IMR-90 (cell line): ENCODE measurements around the gene MT1H. TPM values are rescaled to one million over a fixed set of nuclear protein-coding genes. Genes with fewer than 3 reads are reported as not detected.
"Not testable (repeated sequence)": the region's sequence is repeated elsewhere in the genome, so short reads cannot be mapped to it uniquely, and the experiment has no call there.

Experiments used
- ATAC-seq: fragments of 200-7000 bp; cut with Tn5 transposase; 2 replicates; pipeline ENCODE4 v1.9.1; 2020; ENCODE audit warnings: low read depth, mild to moderate bottlenecking, moderate library complexity
- BruUV-seq: library from RNA; stranded (reverse); fragments of 400-500 nt; replicated peaks from 2 replicates; lab custom pipeline; 2021; lab: Mats Ljungman, UMichigan
- CTCF ChIA-PET: fragments of 300-600 bp; formaldehyde crosslinking; extraction: SDS; loops from one replicate; lab custom pipeline; 2021; ENCODE audit warnings: antibody characterized with exemption; lab: Yijun Ruan, JAX
- POLR2A ChIA-PET: fragments of 300-600 bp; sonication (Branson Sonifier 250); formaldehyde crosslinking; loops from one replicate; lab custom pipeline; 2022; ENCODE audit warnings: antibody characterized with exemption; ENCODE audit not compliant: unreplicated experiment; lab: Charles Lee
- DNase-seq: peaks from one replicate; pipeline ENCODE4 v3.0.0; 2013
- H2AFZ ChIP-seq: replicated peaks from 2 replicates; pipeline ENCODE3; 2013; ENCODE audit warnings: low read length, mild to moderate bottlenecking; ENCODE audit not compliant: poor library complexity
- H2AK5ac ChIP-seq: 2 replicates; pipeline ENCODE4 v1.6.1; 2013; ENCODE audit warnings: low read depth, low read length, inconsistent platforms
- H2AK9ac ChIP-seq: replicated peaks from 2 replicates; pipeline ENCODE3; 2013; ENCODE audit warnings: mild to moderate bottlenecking, low read depth, low read length, moderate library complexity; ENCODE audit not compliant: poor library complexity
- H2BK120ac ChIP-seq: 2 replicates; pipeline ENCODE4 v1.6.1; 2013; ENCODE audit warnings: low read depth, low read length, inconsistent platforms
- H2BK15ac ChIP-seq: 3 replicates; pipeline ENCODE4 v1.6.1; 2013; ENCODE audit warnings: low read depth, low read length, inconsistent platforms
- H2BK20ac ChIP-seq: 2 replicates; pipeline ENCODE4 v1.6.1; 2013; ENCODE audit warnings: low read depth, mild to moderate bottlenecking, inconsistent platforms, low read length, moderate library complexity
- H2BK5ac ChIP-seq: 2 replicates; pipeline ENCODE4 v1.6.1; 2013; ENCODE audit warnings: mild to moderate bottlenecking, low read depth, low read length, inconsistent platforms; ENCODE audit not compliant: poor library complexity, severe bottlenecking
- H3K14ac ChIP-seq: replicated peaks from 2 replicates; pipeline ENCODE4 v1.6.1; 2013; ENCODE audit warnings: low read depth, low read length, inconsistent platforms
- H3K18ac ChIP-seq: 2 replicates; pipeline ENCODE4 v1.6.1; 2013; ENCODE audit warnings: low read depth, low read length, control low read depth
- H3K23ac ChIP-seq: 2 replicates; pipeline ENCODE4 v1.6.1; 2013; ENCODE audit warnings: low read depth, low read length, inconsistent platforms
- H3K27ac ChIP-seq: 2 replicates; pipeline ENCODE4 v1.5.1; 2013; ENCODE audit warnings: mild to moderate bottlenecking, control low read depth, low read length; ENCODE audit not compliant: insufficient read depth
- H3K27me3 ChIP-seq: 2 replicates; pipeline ENCODE4 v1.6.1; 2013; ENCODE audit warnings: low read length; ENCODE audit not compliant: control insufficient read depth, insufficient read depth
- H3K36me3 ChIP-seq: 2 replicates; pipeline ENCODE4 v1.6.1; 2013; ENCODE audit warnings: low read length, mixed read lengths; ENCODE audit not compliant: control insufficient read depth, insufficient read depth
- H3K4ac ChIP-seq: 2 replicates; pipeline ENCODE4 v1.6.1; 2013; ENCODE audit warnings: low read depth, low read length, inconsistent platforms
- H3K4me1 ChIP-seq: 2 replicates; pipeline ENCODE4 v1.6.1; 2013; ENCODE audit warnings: low read length, mixed read lengths; ENCODE audit not compliant: control insufficient read depth, insufficient read depth
- H3K4me2 ChIP-seq: 2 replicates; pipeline ENCODE4 v1.6.1; 2013; ENCODE audit warnings: low read depth, mild to moderate bottlenecking, control low read depth, low read length, moderate library complexity
- H3K4me3 ChIP-seq: 2 replicates; pipeline ENCODE4 v1.5.1; 2013; ENCODE audit warnings: low read depth, mild to moderate bottlenecking, control low read depth, low read length, moderate library complexity; ENCODE audit not compliant: insufficient read depth
- H3K56ac ChIP-seq: 2 replicates; pipeline ENCODE4 v1.6.1; 2013; ENCODE audit warnings: low read length, inconsistent platforms; ENCODE audit not compliant: insufficient read depth; ENCODE audit errors: extremely low read depth
- H3K79me1 ChIP-seq, 2 experiments: 2 replicates each; pipeline ENCODE4 v1.6.1; 2013; ENCODE audit warnings: low read length in 2 of 2, inconsistent platforms in 1 of 2, low read depth in 1 of 2
- H3K9ac ChIP-seq: 2 replicates; pipeline ENCODE4 v1.6.1; 2013; ENCODE audit warnings: low read depth, low read length, control low read depth
- H3K9me1 ChIP-seq: 2 replicates; pipeline ENCODE4 v1.6.1; 2013; ENCODE audit warnings: low read length, inconsistent platforms; ENCODE audit not compliant: insufficient read depth
- H3K9me3 ChIP-seq: 2 replicates; pipeline ENCODE4 v1.6.1; 2013; ENCODE audit warnings: low read length; ENCODE audit not compliant: control insufficient read depth, insufficient read depth
- H4K20me1 ChIP-seq: 2 replicates; pipeline ENCODE4 v1.6.1; 2013; ENCODE audit warnings: low read length, inconsistent platforms; ENCODE audit not compliant: insufficient read depth
- H4K5ac ChIP-seq: 2 replicates; pipeline ENCODE4 v1.6.1; 2013; ENCODE audit warnings: mild to moderate bottlenecking, low read depth, low read length, control low read depth
- H4K8ac ChIP-seq, 2 experiments: 2 replicates each; pipeline ENCODE4 v1.6.1; 2013; ENCODE audit warnings: low read depth in 2 of 2, low read length in 2 of 2, control low read depth in 1 of 2, inconsistent platforms in 1 of 2
- H4K91ac ChIP-seq: 2 replicates; pipeline ENCODE4 v1.6.1; 2013; ENCODE audit warnings: low read depth, low read length, inconsistent platforms; ENCODE audit not compliant: insufficient read depth
- MXI1 ChIP-seq: IDR thresholded peaks from 2 replicates; pipeline ENCODE4 v1.6.1; 2012; ENCODE audit warnings: low read depth, mild to moderate bottlenecking, low read length, moderate library complexity, borderline replicate concordance
- RCOR1 ChIP-seq: IDR thresholded peaks from 2 replicates; pipeline ENCODE4 v1.6.1; 2012; ENCODE audit warnings: mild to moderate bottlenecking, low read length, improper control_type of control experiment; ENCODE audit not compliant: insufficient replicate concordance
- WGBS, 2 experiments: methylation state at CpG; one replicate each; pipeline versions ENCODE4 v1.1.5 to v1.1.7; 2013; ENCODE audit warnings: missing lambda C conversion rate in 2 of 2; ENCODE audit not compliant: insufficient read length in 1 of 2; ENCODE audit errors: extremely low coverage in 2 of 2; 5-methylcytosine and 5-hydroxymethylcytosine counted together
- dilution Hi-C: fragments of 300-500 bp; cut with HindIII; formaldehyde crosslinking; loops from one replicate; pipeline ENCODE4 v1.14.3; 2018; ENCODE audit warnings: low sequenced_read_pairs; ENCODE audit not compliant: unreplicated experiment
- in situ Hi-C: fragments of 300-500 bp; cut with MboI; formaldehyde crosslinking; loops from 3 replicates; pipeline ENCODE4 v1.14.3; 2019; ENCODE audit warnings: low sequenced_read_pairs, inconsistent platforms, mixed read lengths
- intact Hi-C: fragments of 100-400 bp; cut with micrococcal nuclease; formaldehyde crosslinking; loops from 2 replicates; pipeline ENCODE4 v1.10.0; 2022
- polyA plus RNA-seq, 3 experiments: library from polyadenylated mRNA; depleted of rRNA; stranded (reverse); fragments of >200 nt; gene quantifications; 2 replicates each; pipeline ENCODE4 v1.2.3, GENCODE V29; 2012; ENCODE audit warnings: low replicate concordance in 1 of 3
- total RNA-seq: library from RNA; depleted of rRNA; stranded (reverse); fragments of >200 nt; gene quantifications from 2 replicates; pipeline ENCODE4 v1.2.3, GENCODE V29; 2012
- TF ChIP-seq, protein P1 (sequence below): fragments of 150-350 bp; IDR thresholded peaks from 2 replicates; pipeline ENCODE4 v1.6.1; 2016; ENCODE audit warnings: low read depth, mild to moderate bottlenecking, low read length, moderate library complexity, borderline replicate concordance

The MT1H gene
- total and polyA plus RNA-seq, 2 of the 4 experiments (the other 2 are of a cell fraction): not detected

DNA sequence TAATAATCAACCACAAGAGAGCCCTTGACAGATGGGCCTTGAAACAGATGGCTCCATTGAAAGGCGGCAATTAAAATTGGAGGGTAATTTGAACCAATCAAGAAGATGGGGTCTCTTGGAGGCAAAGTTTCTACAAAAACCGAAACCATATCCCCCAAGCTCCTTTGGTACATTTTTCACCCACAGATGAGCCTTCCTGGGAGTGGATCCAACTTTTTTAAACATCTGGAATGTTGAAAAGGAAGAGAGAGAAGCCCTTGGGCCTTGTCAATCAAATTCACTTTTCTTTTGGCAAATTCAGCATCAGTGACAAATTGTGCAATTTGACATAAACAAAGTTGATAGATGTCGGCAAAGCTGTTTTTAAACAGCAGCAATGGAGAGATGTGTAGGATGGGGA, 47.1 kb downstream of the MT1H start:
- Histone ChIP-seq H3K4me2 (no peak overlapping the region), H3K36me3 (no peaks in the 10 kb centered on the region), H3K18ac (no peak overlapping the region), H2BK15ac (no peak overlapping the region), H3K56ac (no peak overlapping the region), H3K27ac (no peak overlapping the region), H3K79me1 (no peaks in the 10 kb centered on the region), H2BK120ac (no peak overlapping the region), H2AK5ac (no peak overlapping the region), H2BK5ac (no peak overlapping the region), H3K23ac (no peak overlapping the region), H2AFZ (no peak overlapping the region), H3K9ac (no peak overlapping the region), H3K9me1 (no peaks in the 10 kb centered on the region), H4K5ac (no peak overlapping the region), H3K4ac (no peak overlapping the region), H2AK9ac (no peak overlapping the region), H3K9me3 (no peaks in the 10 kb centered on the region), H3K4me3 (no peak overlapping the region), H4K91ac (no peak overlapping the region), H3K14ac (no peak overlapping the region), H3K27me3 (peaks cover 2% of the 10 kb centered on the region; the same call in 1 of the 2 replicates), H4K20me1 (no peaks in the 10 kb centered on the region), H2BK20ac (no peak overlapping the region), H4K8ac (no peak overlapping the region), H3K4me1 (no peaks in the 10 kb centered on the region)
- WGBS, 2 experiments: no CpG with 5 or more reads among the region's 3 CpGs
- POLR2A ChIA-PET: interaction anchor here (0.6 kb wide), 1 partner anchor 13 kb away, joined by 3 read pairs; no protein-coding TSS in a partner anchor
- no peak for ATAC-seq
- no TSS peak for BruUV-seq
- dilution Hi-C loops: no loop called here
- no peak for DNase-seq
- intact Hi-C loops: no loop called here
- CTCF ChIA-PET: interaction anchor here (0.6 to 1.0 kb wide), 2 partner anchors 8 to 30 kb away, joined by 3 read pairs; no protein-coding TSS in a partner anchor
- in situ Hi-C loops: loop anchor here (25.0 kb wide), 1 partner anchor 779 kb away; no protein-coding TSS in a partner anchor
- TF ChIP-seq RCOR1 (no peak), MXI1 (no peak)
- TF ChIP-seq, protein P1, sequence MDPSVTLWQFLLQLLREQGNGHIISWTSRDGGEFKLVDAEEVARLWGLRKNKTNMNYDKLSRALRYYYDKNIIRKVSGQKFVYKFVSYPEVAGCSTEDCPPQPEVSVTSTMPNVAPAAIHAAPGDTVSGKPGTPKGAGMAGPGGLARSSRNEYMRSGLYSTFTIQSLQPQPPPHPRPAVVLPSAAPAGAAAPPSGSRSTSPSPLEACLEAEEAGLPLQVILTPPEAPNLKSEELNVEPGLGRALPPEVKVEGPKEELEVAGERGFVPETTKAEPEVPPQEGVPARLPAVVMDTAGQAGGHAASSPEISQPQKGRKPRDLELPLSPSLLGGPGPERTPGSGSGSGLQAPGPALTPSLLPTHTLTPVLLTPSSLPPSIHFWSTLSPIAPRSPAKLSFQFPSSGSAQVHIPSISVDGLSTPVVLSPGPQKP: no peak

DNA sequence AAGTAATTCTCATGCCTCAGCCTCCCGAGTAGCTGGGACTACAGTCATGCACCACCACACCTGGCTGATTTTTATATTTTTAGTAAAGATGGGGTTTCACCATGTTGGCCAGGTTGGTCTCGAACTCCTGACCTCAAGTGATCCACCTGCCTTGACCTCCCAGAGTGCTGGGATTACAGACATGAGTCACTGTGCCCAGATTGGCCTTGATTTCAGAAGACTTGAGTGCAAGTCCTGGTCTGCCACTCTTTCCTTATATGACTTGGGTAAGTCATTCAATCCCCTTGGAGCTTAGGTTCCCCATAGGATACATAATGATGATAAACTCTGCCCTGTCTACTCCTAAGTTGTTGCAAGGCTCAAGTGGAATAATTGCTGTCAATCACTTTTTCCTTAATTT, 47.9 kb downstream of the MT1H start:
- H2BK5ac ChIP-seq, H2AFZ ChIP-seq, H3K4me2 ChIP-seq, H3K9me3 ChIP-seq, H4K8ac ChIP-seq, BruUV-seq, H3K18ac ChIP-seq, H3K4ac ChIP-seq, H3K23ac ChIP-seq, H2AK5ac ChIP-seq, H3K27me3 ChIP-seq, H3K79me1 ChIP-seq, H3K56ac ChIP-seq, H4K5ac ChIP-seq, dilution Hi-C loops, H3K14ac ChIP-seq, H3K4me1 ChIP-seq, H3K36me3 ChIP-seq, H4K91ac ChIP-seq, H3K9ac ChIP-seq, ATAC-seq, H2AK9ac ChIP-seq, H2BK20ac ChIP-seq, POLR2A ChIA-PET, H2BK120ac ChIP-seq, H3K4me3 ChIP-seq, intact Hi-C loops, H3K27ac ChIP-seq, DNase-seq, H3K9me1 ChIP-seq, H4K20me1 ChIP-seq, H2BK15ac ChIP-seq: not testable (repeated sequence)
- WGBS, 2 experiments: 60% methylated on average over 1 of the region's 2 CpGs; no CpG with 5 or more reads in 1 of the 2 experiments
- in situ Hi-C loops: loop anchor here (25.0 kb wide), 1 partner anchor 780 kb away; no protein-coding TSS in a partner anchor
- CTCF ChIA-PET: interaction anchor here (1.0 kb wide), 1 partner anchor 9 kb away, joined by 3 read pairs; no protein-coding TSS in a partner anchor
